Panc1 (cell line): Measurements from ENCODE around the gene LYPD4. TPM values are rescaled to one million over a fixed set of nuclear protein-coding genes. Genes with fewer than 3 reads are reported as not detected.
A peak's percentile ranks its signal among the peaks of the same experiment; 100 is the strongest.

ENCODE experiments used
- ATAC-seq: fragments of 200-7000 bp; cut with Tn5 transposase; 2 replicates; pipeline ENCODE4 v1.9.1; 2020; ENCODE audit warnings: mild to moderate bottlenecking, moderate library complexity
- BruUV-seq: library from RNA; stranded (reverse); fragments of 400-500 nt; replicated peaks from 2 replicates; lab custom pipeline; 2021; lab: Mats Ljungman, UMichigan
- CTCF ChIA-PET: fragments of 300-600 bp; sonication (Branson Sonifier 250); formaldehyde crosslinking; loops from one replicate; lab custom pipeline; 2022; ENCODE audit warnings: antibody characterized with exemption; lab: Charles Lee
- POLR2A ChIA-PET: fragments of 300-600 bp; sonication (Branson Sonifier 250); formaldehyde crosslinking; loops from one replicate; lab custom pipeline; 2022; ENCODE audit warnings: antibody characterized with exemption; lab: Charles Lee
- DNase-seq: peaks from one replicate; pipeline ENCODE4 v3.0.0-alpha.2; 2010; ENCODE audit warnings: low read depth, low spot score
- H3K27ac ChIP-seq: 2 replicates; pipeline ENCODE4 v1.5.1; 2011; ENCODE audit warnings: mild to moderate bottlenecking, low read length, inconsistent platforms
- H3K27me3 ChIP-seq: fragments of 200-500 bp; sonication (Bioruptor generic); 2 replicates; pipeline ENCODE4 v1.6.0; 2014; ENCODE audit warnings: low read length, inconsistent platforms; ENCODE audit not compliant: control insufficient read depth, insufficient read depth
- H3K36me3 ChIP-seq: fragments of 200-500 bp; sonication (Bioruptor generic); 2 replicates; pipeline ENCODE4 v1.5.1; 2014; ENCODE audit warnings: inconsistent platforms, mild to moderate bottlenecking, low read length, moderate library complexity; ENCODE audit not compliant: control insufficient read depth, insufficient read depth
- H3K4me1 ChIP-seq: 2 replicates; pipeline ENCODE4 v1.5.1; 2011; ENCODE audit warnings: inconsistent platforms, mild to moderate bottlenecking, low read length, moderate library complexity; ENCODE audit not compliant: control insufficient read depth, insufficient read depth
- H3K4me3 ChIP-seq, 2 experiments: 2 replicates each; pipeline ENCODE4 v1.5.1; 2011 to 2012; ENCODE audit warnings: low read depth in 2 of 2, low read length in 2 of 2, mild to moderate bottlenecking in 2 of 2, inconsistent platforms in 1 of 2, moderate library complexity in 1 of 2
- H3K9me3 ChIP-seq: fragments of 200-500 bp; sonication (Bioruptor generic); 2 replicates; pipeline ENCODE4 v1.5.1; 2014; ENCODE audit warnings: low read depth, mild to moderate bottlenecking, inconsistent platforms, low read length, moderate library complexity; ENCODE audit not compliant: control insufficient read depth, insufficient read depth
- CTCF ChIP-seq: fragments of 450-650 bp; IDR thresholded peaks from 2 replicates; pipeline ENCODE4 v1.5.1; 2017; ENCODE audit warnings: mild to moderate bottlenecking
- POLR2AphosphoS5 ChIP-seq: IDR thresholded peaks from 2 replicates; pipeline ENCODE4 v1.6.1; 2012; ENCODE audit warnings: mild to moderate bottlenecking, low read depth, low read length, moderate library complexity
- REST ChIP-seq, 2 experiments: IDR thresholded peaks; 2 replicates each; pipeline ENCODE4 v1.6.1; 2011 to 2012; ENCODE audit warnings: low read depth in 2 of 2, control low read depth in 1 of 2, low read length in 1 of 2, mild to moderate bottlenecking in 1 of 2, moderate library complexity in 1 of 2; ENCODE audit not compliant: insufficient read depth in 1 of 2
- SIN3A ChIP-seq: IDR thresholded peaks from 2 replicates; pipeline ENCODE4 v1.6.1; 2012; ENCODE audit warnings: low read depth, mild to moderate bottlenecking, low read length, moderate library complexity, borderline replicate concordance; ENCODE audit not compliant: insufficient read depth
- TCF7L2 ChIP-seq: IDR thresholded peaks from 2 replicates; pipeline ENCODE4 v1.6.1; 2011; ENCODE audit warnings: mild to moderate bottlenecking, low read depth, low read length, inconsistent platforms
- in situ Hi-C: cut with HindIII; loops from 2 replicates; pipeline ENCODE4 v1.10.0; 2016; ENCODE audit warnings: low sequenced_read_pairs, low pct_unique_long_range_greater_than_20kb
- intact Hi-C: fragments of 100-400 bp; cut with micrococcal nuclease; formaldehyde crosslinking; loops from one replicate; pipeline ENCODE4 v1.10.0; 2022; ENCODE audit not compliant: unreplicated experiment
- total RNA-seq: library from RNA; stranded (reverse); gene quantifications from one replicate; pipeline ENCODE4 v1.2.1, GENCODE V29; 2021; ENCODE audit not compliant: unreplicated experiment

The LYPD4 gene
- total RNA-seq, 1 experiment from 2014 or later: not detected

GRCh38 chr19:41870401-41870873 lies 26.0 kb upstream of the LYPD4 start:
- CTCF ChIA-PET: no interaction called here
- H3K36me3 ChIP-seq: no peaks in the 10 kb centered on the region; the same call in 1 of the 2 replicates
- intact Hi-C loops: no loop called here

GRCh38 chr19:41869374-41869955 lies 25.0 kb upstream of the LYPD4 start:
- no peak overlapping the region for H3K4me3 ChIP-seq
- POLR2A ChIA-PET: no interaction called here
- CTCF ChIA-PET: no interaction called here

More at GRCh38 chr19:41870401-41870873, 26.0 kb upstream of the LYPD4 start:
- POLR2A ChIA-PET: interaction anchor here (0.5 to 1.0 kb wide), 2 partner anchors 10 to 254 kb away, joined by 4 read pairs; partner anchors contain the start of gene RPS19
- no peaks in the 10 kb centered on the region for H3K27me3 ChIP-seq
- in situ Hi-C loops: no loop called here
- no peak overlapping the region for H3K4me3 ChIP-seq
- no TSS peak for BruUV-seq
- H3K9me3 ChIP-seq: no peaks in the 10 kb centered on the region
- no peak overlapping the region for H3K27ac ChIP-seq
- ATAC-seq (peak; percentile 13; the same call in 1 of the 2 replicates), DNase-seq (no peak)
- peaks cover 7% of the 10 kb centered on the region for H3K4me1 ChIP-seq
- no peak for TF ChIP-seq POLR2AphosphoS5
- no peak for TF ChIP-seq TCF7L2
- no peak for TF ChIP-seq REST (IDR thresholded peaks at IDR 0.05; ENCODE audit: insufficient read depth in 1 of 2, low read depth in 2 of 2, low read length in 1 of 2)
- no peak for TF ChIP-seq CTCF
- TF ChIP-seq SIN3A: no peak

GRCh38 chr19:41868989-41869300 lies 24.5 kb upstream of the LYPD4 start:
- intact Hi-C loops (no loop called here), in situ Hi-C loops (no loop called here)
- BruUV-seq: no TSS peak
- Histone ChIP-seq H3K27ac (no peak overlapping the region), H3K27me3 (no peaks in the 10 kb centered on the region), H3K4me1 (peaks cover 12% of the 10 kb centered on the region), H3K4me3 (no peak overlapping the region), H3K36me3 (peaks cover 6% of the 10 kb centered on the region), H3K9me3 (no peaks in the 10 kb centered on the region)
- DNase-seq: no peak
- no peak for TF ChIP-seq POLR2AphosphoS5
- no peak for TF ChIP-seq REST (IDR thresholded peaks at IDR 0.05; ENCODE audit: insufficient read depth in 1 of 2, low read depth in 2 of 2, low read length in 1 of 2)
- TF ChIP-seq SIN3A: no peak
- no peak for TF ChIP-seq CTCF
- TF ChIP-seq TCF7L2: no peak
- no peak for ATAC-seq
- ChIA-PET CTCF (no interaction called here), POLR2A (no interaction called here)

More at GRCh38 chr19:41869374-41869955, 25.0 kb upstream of the LYPD4 start:
- Histone ChIP-seq H3K36me3 (peaks cover 3% of the 10 kb centered on the region), H3K4me1 (peaks cover 11% of the 10 kb centered on the region), H3K9me3 (no peaks in the 10 kb centered on the region), H3K27me3 (no peaks in the 10 kb centered on the region), H3K27ac (no peak overlapping the region)
- ATAC-seq (no peak), DNase-seq (no peak)
- intact Hi-C loops: no loop called here
- BruUV-seq: no TSS peak
- TF ChIP-seq SIN3A: no peak
- TF ChIP-seq POLR2AphosphoS5: peak; percentile 21; the same call in 1 of the 2 replicates
- no peak for TF ChIP-seq TCF7L2
- in situ Hi-C loops: no loop called here
